Lung (tissue), 12 donors: ENCODE results near the gene DNAJB6. TPM values are rescaled to one million over a fixed set of nuclear protein-coding genes. Genes with fewer than 3 reads are reported as not detected.

Experiments used
- ATAC-seq: fragments of 200-7000 bp; cut with Tn5 transposase; one replicate; pipeline ENCODE4 v1.9.1; 2020; ENCODE audit warnings: moderate number of reproducible peaks; ENCODE audit not compliant: insufficient read depth, low FRiP score
- DNase-seq, 3 donors: peaks; one replicate each; pipeline ENCODE4 v3.0.0-alpha.2; 2013 to 2017
- H3K27ac ChIP-seq, 2 donors: one replicate each; pipeline ENCODE4 v1.5.1; 2013; ENCODE audit warnings: mild to moderate bottlenecking in 2 of 2, moderate library complexity in 2 of 2, control low read depth in 1 of 2, inconsistent platforms in 1 of 2, low read depth in 1 of 2, low read length in 1 of 2
- H3K27me3 ChIP-seq, 3 donors: one replicate each; pipeline ENCODE4 v1.5.1; 2013; ENCODE audit warnings: low read length in 2 of 3; ENCODE audit not compliant: control insufficient read depth in 3 of 3, insufficient read depth in 3 of 3
- H3K36me3 ChIP-seq, 4 donors: one replicate each; pipeline ENCODE4 v1.5.1; 2013; ENCODE audit warnings: low read length in 4 of 4, mild to moderate bottlenecking in 1 of 4, moderate library complexity in 1 of 4; ENCODE audit not compliant: control insufficient read depth in 4 of 4, insufficient read depth in 4 of 4
- H3K4me1 ChIP-seq, 5 donors: one replicate each; pipeline ENCODE4 v1.5.1; 2013; ENCODE audit warnings: low read length in 5 of 5, mild to moderate bottlenecking in 2 of 5, moderate library complexity in 1 of 5; ENCODE audit not compliant: control insufficient read depth in 5 of 5, insufficient read depth in 5 of 5
- H3K4me3 ChIP-seq: one replicate; pipeline ENCODE4 v1.5.1; 2013; ENCODE audit warnings: mild to moderate bottlenecking, control low read depth, moderate library complexity
- H3K9ac ChIP-seq, 2 donors: one replicate each; pipeline ENCODE4 v1.5.1; 2013; ENCODE audit warnings: low read length in 2 of 2, control low read depth in 1 of 2; ENCODE audit not compliant: insufficient read depth in 1 of 2
- H3K9me3 ChIP-seq, 4 donors: one replicate each; pipeline ENCODE4 v1.5.1; 2013; ENCODE audit warnings: low read length in 3 of 4, mild to moderate bottlenecking in 1 of 4, moderate library complexity in 1 of 4; ENCODE audit not compliant: control insufficient read depth in 4 of 4, insufficient read depth in 3 of 4
- WGBS, 2 donors: extraction: QIAGEN DNeasy Blood & Tissue Kit; methylation state at CpG; one replicate each; pipeline ENCODE4 v1.1.7; 2013; 5-methylcytosine and 5-hydroxymethylcytosine counted together
- polyA plus RNA-seq, 2 donors: library from polyadenylated mRNA; stranded (reverse); fragments of 200-250 nt; gene quantifications; one replicate each; pipeline ENCODE4 v1.2.1, GENCODE V29; 2013
- total RNA-seq, 2 donors: library from RNA; depleted of rRNA in 1 of 2; stranded (reverse); fragments of >200 nt in 1 of 2; gene quantifications; one replicate each; pipeline ENCODE4 v1.2.1, GENCODE V29; 2014 to 2021
- TF ChIP-seq, protein P1 (sequence below): IDR thresholded peaks from 2 replicates; pipeline ENCODE4 v1.5.1; 2012; ENCODE audit warnings: mild to moderate bottlenecking; ENCODE audit errors: control extremely low read depth, extremely low read depth
- donor health status: control.
- donor health status: control.
- donor health status: Bipolar disorder and iron deficiency.
- donor health status: healthy.
- donor health status: DM: yes; HTN: yes; CAD: no.

Gene DNAJB6
- total and polyA plus RNA-seq, 4 donors = 58.1 to 117 (median 83.0) TPM

DNA sequence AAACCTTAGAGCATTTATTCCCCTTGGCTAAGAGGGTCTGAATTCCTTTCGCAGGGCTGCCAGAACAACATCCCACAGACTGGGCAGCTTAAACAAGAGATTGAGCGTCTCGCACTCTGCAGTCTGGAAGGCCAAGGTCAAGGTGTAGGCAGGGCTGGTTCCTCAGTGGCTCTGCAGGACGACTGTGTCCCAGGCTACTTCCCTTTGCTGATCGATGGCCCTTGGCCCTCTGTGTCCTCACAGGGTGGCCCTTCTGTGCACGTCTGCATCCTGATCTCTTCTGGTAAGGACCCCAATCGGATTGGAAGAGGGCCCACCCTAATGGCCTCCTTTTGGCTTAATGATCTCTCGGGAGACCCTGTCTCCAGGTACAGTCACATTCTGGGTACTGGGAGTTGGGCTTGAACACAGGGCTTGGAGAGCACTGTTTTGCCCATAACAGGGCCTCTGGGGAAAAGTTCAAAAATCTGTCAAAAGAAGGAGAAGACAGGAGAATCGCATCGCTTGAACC lies 35.1 kb upstream of the DNAJB6 start:
- no peak overlapping the region for H3K4me3 ChIP-seq
- WGBS, 2 donors = 44 to 69% methylated on average over 10 of the region's 10 CpGs
- H3K36me3 ChIP-seq = no peaks in the 10 kb centered on the region
- no peaks in the 10 kb centered on the region for H3K27me3 ChIP-seq
- ATAC-seq (no peak), DNase-seq (no peak)
- peaks cover 0 to 4% (median 0%) of the 10 kb centered on the region in 5 donors for H3K4me1 ChIP-seq
- TF ChIP-seq, protein P1, sequence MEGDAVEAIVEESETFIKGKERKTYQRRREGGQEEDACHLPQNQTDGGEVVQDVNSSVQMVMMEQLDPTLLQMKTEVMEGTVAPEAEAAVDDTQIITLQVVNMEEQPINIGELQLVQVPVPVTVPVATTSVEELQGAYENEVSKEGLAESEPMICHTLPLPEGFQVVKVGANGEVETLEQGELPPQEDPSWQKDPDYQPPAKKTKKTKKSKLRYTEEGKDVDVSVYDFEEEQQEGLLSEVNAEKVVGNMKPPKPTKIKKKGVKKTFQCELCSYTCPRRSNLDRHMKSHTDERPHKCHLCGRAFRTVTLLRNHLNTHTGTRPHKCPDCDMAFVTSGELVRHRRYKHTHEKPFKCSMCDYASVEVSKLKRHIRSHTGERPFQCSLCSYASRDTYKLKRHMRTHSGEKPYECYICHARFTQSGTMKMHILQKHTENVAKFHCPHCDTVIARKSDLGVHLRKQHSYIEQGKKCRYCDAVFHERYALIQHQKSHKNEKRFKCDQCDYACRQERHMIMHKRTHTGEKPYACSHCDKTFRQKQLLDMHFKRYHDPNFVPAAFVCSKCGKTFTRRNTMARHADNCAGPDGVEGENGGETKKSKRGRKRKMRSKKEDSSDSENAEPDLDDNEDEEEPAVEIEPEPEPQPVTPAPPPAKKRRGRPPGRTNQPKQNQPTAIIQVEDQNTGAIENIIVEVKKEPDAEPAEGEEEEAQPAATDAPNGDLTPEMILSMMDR = no peak
- peak overlapping the region in 1 of 2 donors; percentile 70 for H3K27ac ChIP-seq
- no peak overlapping the region for H3K9ac ChIP-seq
- peaks cover 0 to 5% (median 0%) of the 10 kb centered on the region in 4 donors for H3K9me3 ChIP-seq

DNA sequence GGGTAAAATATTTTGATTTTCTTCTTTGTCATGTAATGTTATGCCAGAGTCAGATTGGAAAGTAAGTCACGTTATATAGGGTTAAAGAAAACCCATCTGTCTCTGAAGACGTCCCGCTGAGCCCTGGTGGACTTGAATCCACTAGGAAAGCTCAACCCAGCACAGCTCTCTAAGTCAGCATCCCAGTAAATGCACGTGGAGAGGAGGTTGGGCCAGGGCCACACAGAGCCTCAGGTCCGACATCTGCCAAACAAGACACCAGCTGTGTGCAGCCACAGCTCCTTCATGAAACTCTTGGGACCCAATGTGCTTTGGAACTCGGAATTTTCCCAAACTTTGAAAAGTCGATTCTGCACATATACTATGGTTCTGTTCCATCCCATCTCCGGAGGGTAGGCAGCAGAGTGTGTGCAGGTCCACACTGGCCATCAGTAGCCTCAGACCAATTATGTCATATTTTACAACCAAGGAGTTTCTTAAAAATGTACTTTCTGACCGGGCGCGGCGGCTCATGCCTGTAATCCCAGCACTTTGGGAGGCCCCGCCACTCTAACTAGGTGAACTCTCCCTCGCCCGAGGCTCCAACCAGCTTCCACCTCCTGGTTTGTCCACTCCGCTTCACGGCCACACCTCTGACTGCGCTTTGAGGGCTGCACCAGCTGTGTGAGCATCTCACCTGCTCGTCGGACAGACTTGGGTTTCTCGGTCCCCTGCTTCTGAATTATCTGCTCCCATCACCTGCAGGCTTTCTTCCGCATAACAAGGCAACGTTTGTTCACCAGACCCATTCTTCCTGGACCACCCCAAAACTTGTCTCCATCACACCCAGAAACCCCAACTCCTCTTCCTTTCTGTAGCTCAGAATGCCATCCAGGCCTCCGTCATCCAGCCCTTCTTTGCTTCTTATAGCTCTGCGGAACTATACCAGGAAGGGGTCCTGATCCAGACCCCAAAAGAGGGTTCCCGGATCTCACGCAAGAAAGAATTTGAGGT lies 29.7 kb upstream of the DNAJB6 start:
- no peak for DNase-seq
- peaks cover 0 to 3% (median 0%) of the 10 kb centered on the region in 4 donors for H3K9me3 ChIP-seq
- H3K36me3 ChIP-seq = no peaks in the 10 kb centered on the region
- TF ChIP-seq, protein P1 = no peak
- no peaks in the 10 kb centered on the region for H3K27me3 ChIP-seq
- WGBS, 2 donors = 81 to 92% methylated on average over 27 of the region's 27 CpGs
- peaks cover 0 to 1% (median 0%) of the 10 kb centered on the region in 5 donors for H3K4me1 ChIP-seq
- no peak overlapping the region for H3K9ac ChIP-seq
- no peak for ATAC-seq
- H3K27ac ChIP-seq = no peak overlapping the region
- H3K4me3 ChIP-seq = no peak overlapping the region

DNA sequence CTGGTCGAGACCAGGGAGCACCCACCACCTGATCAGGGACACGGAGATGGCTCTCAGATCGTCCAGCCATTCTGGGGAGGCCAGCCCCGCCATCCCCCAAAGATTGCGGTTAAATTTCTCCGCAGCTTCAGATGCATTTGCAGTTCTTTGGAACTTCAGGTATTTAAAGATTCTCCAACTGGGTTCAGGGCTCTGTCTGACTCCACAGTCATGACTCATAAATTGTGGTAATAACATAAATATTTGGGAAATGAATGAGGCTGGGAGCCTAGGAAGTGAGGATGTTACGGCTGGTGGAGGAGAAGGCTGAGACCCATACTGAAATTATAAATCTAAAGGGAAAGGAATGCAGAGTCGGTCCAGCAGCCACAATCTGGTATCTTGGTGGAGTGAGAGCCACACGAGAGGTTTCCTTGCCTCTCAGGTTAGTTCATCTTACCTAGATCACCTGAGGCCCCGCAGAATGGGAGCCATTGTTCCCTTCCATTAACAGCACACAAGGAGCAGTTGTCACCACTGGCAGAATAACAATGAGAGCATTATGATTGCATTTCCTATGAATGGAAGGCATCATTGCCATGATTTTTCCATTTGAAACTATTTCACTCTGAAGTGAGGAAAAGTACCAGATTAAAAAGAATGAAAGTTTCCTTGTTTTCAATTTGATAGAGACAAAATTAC lies 26.7 kb upstream of the DNAJB6 start:
- H3K4me3 ChIP-seq = no peak overlapping the region
- WGBS, 2 donors = 70 to 84% methylated on average over 10 of the region's 10 CpGs
- H3K27ac ChIP-seq = no peak overlapping the region
- TF ChIP-seq, protein P1 = no peak
- H3K9me3 ChIP-seq = peaks cover 0 to 3% (median 0%) of the 10 kb centered on the region in 4 donors
- ATAC-seq (no peak), DNase-seq (peak in 1 of 3 donors; percentile 22)
- no peak overlapping the region for H3K9ac ChIP-seq
- no peaks in the 10 kb centered on the region for H3K36me3 ChIP-seq
- peaks cover 0 to 1% (median 0%) of the 10 kb centered on the region in 5 donors for H3K4me1 ChIP-seq
- no peaks in the 10 kb centered on the region for H3K27me3 ChIP-seq
